Esophagus squamous epithelium (tissue), 5 donors: ENCODE measurements around the gene AMHR2. TPM values are rescaled to one million over a fixed set of nuclear protein-coding genes. Genes with fewer than 3 reads are reported as not detected.
"Not testable (repeated sequence)": the region's sequence is repeated elsewhere in the genome, so short reads cannot be mapped to it uniquely, and the experiment has no call there.

Source experiments
- DNase-seq: peaks from one replicate; lab custom pipeline; 2025; lab: John Stamatoyannopoulos, UW
- H3K27ac ChIP-seq, 4 donors: fragments of 200-600 bp; sonication (generic); one replicate each; pipeline ENCODE4 v1.5.1; 2016 to 2019; ENCODE audit warnings: mild to moderate bottlenecking in 1 of 4
- H3K27me3 ChIP-seq, 4 donors: fragments of 200-600 bp; sonication (generic); 1 replicate in 3 of 4; 2 replicates in 1 of 4; pipeline versions ENCODE4 v1.5.1 to v1.6.0; 2017 to 2021; ENCODE audit warnings: antibody characterized with exemption in 1 of 4
- H3K36me3 ChIP-seq, 3 donors: fragments of 200-600 bp; sonication (generic); one replicate each; pipeline ENCODE4 v1.5.1; 2016 to 2019
- H3K4me1 ChIP-seq, 3 donors: fragments of 200-600 bp; sonication (generic); one replicate each; pipeline ENCODE4 v1.5.1; 2017 to 2019
- H3K4me3 ChIP-seq, 4 donors: fragments of 200-600 bp; sonication (generic); 1 replicate in 3 of 4; 2 replicates in 1 of 4; pipeline ENCODE4 v1.5.1; 2016 to 2019; ENCODE audit warnings: mild to moderate bottlenecking in 2 of 4, moderate library complexity in 1 of 4
- H3K9me3 ChIP-seq, 3 donors: fragments of 200-600 bp; sonication (generic); one replicate each; pipeline ENCODE4 v1.5.1; 2016 to 2019
- POLR2A ChIP-seq, 4 donors: fragments of 450-650 bp; IDR thresholded peaks; one replicate each; pipeline ENCODE4 v1.6.1; 2017; ENCODE audit warnings: antibody characterized with exemption in 4 of 4, mild to moderate bottlenecking in 4 of 4, moderate library complexity in 3 of 4
- whole genome bisulfite sequencing, 2 donors: methylation state at CpG; one replicate each; pipeline ENCODE4 v1.1.5; 2018; 5-methylcytosine and 5-hydroxymethylcytosine counted together
- intact Hi-C: fragments of 100-400 bp; cut with DNase I; formaldehyde crosslinking; loops from one replicate; pipeline ENCODE4 v1.15.0; 2022
- total RNA-seq, 4 donors: library from RNA; depleted of rRNA; stranded (reverse); fragments of >200 nt; gene quantifications; one replicate each; pipeline ENCODE4 v1.1.0, GENCODE V29; 2016
- TF ChIP-seq, protein P1 (sequence below), 6 experiments: fragments of 450-650 bp in 4 of 6; fragments of 200-600 bp in 2 of 6; sonication (generic) in 2 of 6; IDR thresholded peaks; one replicate each; pipeline ENCODE4 v1.5.1; 2016 to 2019; ENCODE audit warnings: antibody characterized with exemption in 6 of 6, mild to moderate bottlenecking in 4 of 6, moderate library complexity in 4 of 6
- donor health status: DM: yes; HTN: yes; CAD: no.

AMHR2 gene
- total RNA-seq, 4 donors from 2014 or later, result 0.76 TPM; not detected in 3

- intact Hi-C loops, result no loop called here
- no peak for DNase-seq
- TF ChIP-seq POLR2A (IDR thresholded peaks at IDR 0.05), result no peak
- TF ChIP-seq, protein P1, sequence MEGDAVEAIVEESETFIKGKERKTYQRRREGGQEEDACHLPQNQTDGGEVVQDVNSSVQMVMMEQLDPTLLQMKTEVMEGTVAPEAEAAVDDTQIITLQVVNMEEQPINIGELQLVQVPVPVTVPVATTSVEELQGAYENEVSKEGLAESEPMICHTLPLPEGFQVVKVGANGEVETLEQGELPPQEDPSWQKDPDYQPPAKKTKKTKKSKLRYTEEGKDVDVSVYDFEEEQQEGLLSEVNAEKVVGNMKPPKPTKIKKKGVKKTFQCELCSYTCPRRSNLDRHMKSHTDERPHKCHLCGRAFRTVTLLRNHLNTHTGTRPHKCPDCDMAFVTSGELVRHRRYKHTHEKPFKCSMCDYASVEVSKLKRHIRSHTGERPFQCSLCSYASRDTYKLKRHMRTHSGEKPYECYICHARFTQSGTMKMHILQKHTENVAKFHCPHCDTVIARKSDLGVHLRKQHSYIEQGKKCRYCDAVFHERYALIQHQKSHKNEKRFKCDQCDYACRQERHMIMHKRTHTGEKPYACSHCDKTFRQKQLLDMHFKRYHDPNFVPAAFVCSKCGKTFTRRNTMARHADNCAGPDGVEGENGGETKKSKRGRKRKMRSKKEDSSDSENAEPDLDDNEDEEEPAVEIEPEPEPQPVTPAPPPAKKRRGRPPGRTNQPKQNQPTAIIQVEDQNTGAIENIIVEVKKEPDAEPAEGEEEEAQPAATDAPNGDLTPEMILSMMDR (IDR thresholded peaks at IDR 0.05), result no peak
These were observed 4.4 kb downstream of the AMHR2 start for GRCh38 chr12:53427905-53428594.

GRCh38 chr12:53428741-53429140 is 5.1 kb downstream of the AMHR2 start:
- intact Hi-C loops, result no loop called here
- DNase-seq, result no peak
- H3K4me3 ChIP-seq, result no peak overlapping the region
- 75 to 87% methylated on average over 5 to 6 of the region's 7 CpGs for WGBS, 2 donors
- H3K27ac ChIP-seq, result no peak overlapping the region
- H3K9me3 ChIP-seq, result no peaks in the 10 kb centered on the region
- no peaks in the 10 kb centered on the region for H3K27me3 ChIP-seq
- H3K36me3 ChIP-seq, result no peaks in the 10 kb centered on the region
- H3K4me1 ChIP-seq, result peaks cover 0 to 12% (median 0%) of the 10 kb centered on the region in 3 donors
- TF ChIP-seq POLR2A (IDR thresholded peaks at IDR 0.05), result no peak
- TF ChIP-seq, protein P1 (IDR thresholded peaks at IDR 0.05), result no peak

More at GRCh38 chr12:53427905-53428594, 4.4 kb downstream of the AMHR2 start:
- Histone ChIP-seq H3K9me3 (no peaks in the 10 kb centered on the region), H3K4me1 (peaks cover 0 to 12% (median 0%) of the 10 kb centered on the region in 3 donors), H3K36me3 (no peaks in the 10 kb centered on the region), H3K27ac (no peak overlapping the region), H3K4me3 (no peak overlapping the region), H3K27me3 (no peaks in the 10 kb centered on the region)
- 52 to 54% methylated on average over 7 of the region's 7 CpGs for WGBS, 2 donors

DNA sequence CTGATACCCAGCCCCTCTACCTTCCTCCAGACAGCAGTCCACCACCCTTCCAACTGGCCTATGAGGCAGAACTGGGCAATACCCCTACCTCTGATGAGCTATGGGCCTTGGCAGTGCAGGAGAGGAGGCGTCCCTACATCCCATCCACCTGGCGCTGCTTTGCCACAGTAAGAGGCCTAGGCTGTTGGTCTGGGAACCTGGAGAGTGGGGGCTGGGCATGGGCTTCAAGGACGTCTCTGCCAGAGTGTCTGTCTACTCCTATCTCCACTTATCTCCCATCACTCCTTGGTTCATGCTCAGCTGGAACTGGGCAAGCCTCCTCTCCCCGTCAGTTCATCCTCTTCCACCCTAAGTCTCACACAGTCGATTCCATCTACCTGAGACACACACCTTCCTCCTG is 6.5 kb downstream of the AMHR2 start:
- 90 to 94% methylated on average over 3 to 5 of the region's 5 CpGs for WGBS, 2 donors
- DNase-seq, result no peak
- H3K27me3 ChIP-seq, result no peaks in the 10 kb centered on the region
- no peaks in the 10 kb centered on the region for H3K9me3 ChIP-seq
- no peak overlapping the region for H3K4me3 ChIP-seq
- no peak overlapping the region for H3K27ac ChIP-seq
- H3K36me3 ChIP-seq, result no peaks in the 10 kb centered on the region
- intact Hi-C loops, result no loop called here
- TF ChIP-seq POLR2A (IDR thresholded peaks at IDR 0.05), result no peak
- TF ChIP-seq, protein P1 (IDR thresholded peaks at IDR 0.05), result no peak
- H3K4me1 ChIP-seq, result peaks cover 0 to 12% (median 0%) of the 10 kb centered on the region in 3 donors

- intact Hi-C loops, result no loop called here
- H3K36me3 ChIP-seq, result no peaks in the 10 kb centered on the region
- H3K4me3 ChIP-seq, result no peak overlapping the region
- no peak for DNase-seq
- H3K27ac ChIP-seq, result no peak overlapping the region
- H3K27me3 ChIP-seq, result no peaks in the 10 kb centered on the region
- H3K9me3 ChIP-seq, result no peaks in the 10 kb centered on the region
- TF ChIP-seq, protein P1 (IDR thresholded peaks at IDR 0.05), result no peak
- no peak for TF ChIP-seq POLR2A (IDR thresholded peaks at IDR 0.05)
- WGBS, 2 donors, result 52 to 70% methylated on average over 4 to 5 of the region's 7 CpGs
- peaks cover 0 to 12% (median 0%) of the 10 kb centered on the region in 3 donors for H3K4me1 ChIP-seq
These were observed 7.5 kb downstream of the AMHR2 start for GRCh38 chr12:53431187-53431586.

- H3K9me3 ChIP-seq, H3K27me3 ChIP-seq, H3K36me3 ChIP-seq, H3K27ac ChIP-seq, H3K4me1 ChIP-seq, intact Hi-C loops, H3K4me3 ChIP-seq, DNase-seq: not testable (repeated sequence)
- WGBS, 2 donors, result 87 to 90% methylated on average over 8 to 9 of the region's 9 CpGs
These were observed 11.7 kb downstream of the AMHR2 start for GRCh38 chr12:53435326-53435725.

GRCh38 chr12:53439582-53439981 is 15.9 kb downstream of the AMHR2 start:
- Histone ChIP-seq H3K36me3 (peaks cover 0 to 14% (median 0%) of the 10 kb centered on the region in 3 donors), H3K4me1 (peaks cover 12 to 36% (median 15%) of the 10 kb centered on the region in 3 donors)
- H3K9me3 ChIP-seq, H3K27ac ChIP-seq, intact Hi-C loops, H3K4me3 ChIP-seq, H3K27me3 ChIP-seq, DNase-seq: not testable (repeated sequence)
